Sigmoid colon (tissue), 7 donors: ENCODE data around the gene MASP2. TPM values are rescaled to one million over a fixed set of nuclear protein-coding genes. Genes with fewer than 3 reads are reported as not detected.
A peak's percentile ranks its signal among the peaks of the same experiment; 100 is the strongest.
"Not testable (repeated sequence)": the region's sequence is repeated elsewhere in the genome, so short reads cannot be mapped to it uniquely, and the experiment has no call there.

ENCODE experiments used
- DNase-seq: peaks from one replicate; pipeline ENCODE4 v3.0.0-alpha.2; 2019
- H3K27ac ChIP-seq, 4 donors: fragments of 200-600 bp; sonication (generic); one replicate each; pipeline ENCODE4 v1.5.1; 2016 to 2019; ENCODE audit warnings: mild to moderate bottlenecking in 1 of 4
- H3K27me3 ChIP-seq, 3 donors: fragments of 200-600 bp; sonication (generic); one replicate each; pipeline ENCODE4 v1.5.1; 2019; ENCODE audit warnings: mild to moderate bottlenecking in 1 of 3
- H3K36me3 ChIP-seq, 4 donors: fragments of 200-600 bp; sonication (generic); one replicate each; pipeline ENCODE4 v1.5.1; 2016 to 2019
- H3K4me1 ChIP-seq, 4 donors: fragments of 200-600 bp; sonication (generic); one replicate each; pipeline ENCODE4 v1.5.1; 2017 to 2019
- H3K4me3 ChIP-seq, 4 donors: fragments of 200-600 bp; sonication (generic); one replicate each; pipeline ENCODE4 v1.5.1; 2017 to 2019; ENCODE audit warnings: mild to moderate bottlenecking in 2 of 4, moderate library complexity in 1 of 4
- H3K9me3 ChIP-seq, 4 donors: fragments of 200-600 bp in 3 of 4; sonication (generic) in 3 of 4; one replicate each; pipeline versions ENCODE4 v1.5.1 to v1.6.1; 2013 to 2019
- EP300 ChIP-seq, 4 donors: sonication (generic); formaldehyde crosslinking; IDR thresholded peaks; one replicate each; pipeline ENCODE4 v1.6.1; 2017; ENCODE audit warnings: antibody characterized with exemption in 4 of 4
- POLR2A ChIP-seq, 2 donors: fragments of 450-650 bp; IDR thresholded peaks; one replicate each; pipeline ENCODE4 v1.6.1; 2016; ENCODE audit warnings: antibody characterized with exemption in 2 of 2, mild to moderate bottlenecking in 2 of 2, moderate library complexity in 2 of 2
- POLR2AphosphoS5 ChIP-seq, 4 donors: sonication (generic); formaldehyde crosslinking; IDR thresholded peaks; one replicate each; pipeline ENCODE4 v1.6.1; 2017; ENCODE audit warnings: antibody characterized with exemption in 4 of 4
- WGBS, 2 donors: extraction: QIAGEN DNeasy Blood & Tissue Kit; methylation state at CpG; one replicate each; pipeline ENCODE4 v1.1.7; 2013; 5-methylcytosine and 5-hydroxymethylcytosine counted together
- intact Hi-C: fragments of 100-400 bp; cut with DNase I; formaldehyde crosslinking; loops from one replicate; pipeline ENCODE4 v1.15.1; 2023
- polyA plus RNA-seq, 3 donors: library from polyadenylated mRNA; stranded (reverse); fragments of 200-250 nt; gene quantifications; one replicate each; pipeline ENCODE4 v1.2.3, GENCODE V29; 2013
- total RNA-seq, 4 donors: library from RNA; depleted of rRNA; stranded (reverse); fragments of >200 nt; gene quantifications; one replicate each; pipeline ENCODE4 v1.1.0, GENCODE V29; 2016
- TF ChIP-seq, protein P1 (sequence below), 4 experiments: fragments of 450-650 bp in 3 of 4; fragments of 200-600 bp in 1 of 4; IDR thresholded peaks; one replicate each; pipeline ENCODE4 v1.5.1; 2016 to 2019; ENCODE audit warnings: antibody characterized with exemption in 4 of 4, mild to moderate bottlenecking in 3 of 4, moderate library complexity in 2 of 4
- donor health status: healthy with polysubstance abuse.
- donor health status: Bipolar disorder and iron deficiency.
- donor health status: healthy.

Gene MASP2
- total and polyA plus RNA-seq, 7 donors, result 0.03 TPM; not detected in 6

DNA sequence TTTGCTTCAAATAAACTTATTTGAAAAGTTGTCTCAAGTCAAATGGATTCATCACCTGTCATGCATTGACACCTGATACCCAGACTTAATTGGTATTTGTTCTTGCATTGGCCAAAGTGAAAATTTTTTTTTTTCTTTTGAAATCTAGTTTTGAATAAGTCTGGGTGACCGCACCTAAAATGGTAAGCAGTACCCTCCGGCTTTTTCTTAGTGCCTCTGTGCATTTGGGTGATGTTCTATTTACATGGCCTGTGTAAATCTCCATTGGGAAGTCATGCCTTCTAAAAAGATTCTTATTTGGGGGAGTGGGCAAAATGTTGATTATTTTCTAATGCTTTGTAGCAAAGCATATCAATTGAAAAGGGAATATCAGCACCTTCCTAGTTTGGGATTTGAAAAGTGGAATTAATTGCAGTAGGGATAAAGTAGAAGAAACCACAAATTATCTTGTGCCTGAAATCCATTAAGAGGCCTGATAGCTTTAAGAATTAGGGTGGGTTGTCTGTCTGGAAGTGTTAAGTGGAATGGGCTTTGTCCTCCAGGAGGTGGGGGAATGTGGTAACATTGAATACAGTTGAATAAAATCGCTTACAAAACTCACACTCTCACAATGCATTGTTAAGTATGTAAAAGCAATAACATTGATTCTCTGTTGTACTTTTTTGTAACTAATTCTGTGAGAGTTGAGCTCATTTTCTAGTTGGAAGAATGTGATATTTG, 22.7 kb downstream of the MASP2 start:
- Histone ChIP-seq H3K9me3 (no peaks in the 10 kb centered on the region), H3K27ac (no peak overlapping the region), H3K4me3 (no peak overlapping the region), H3K4me1 (peaks cover 0 to 3% (median 0%) of the 10 kb centered on the region in 4 donors), H3K36me3 (peaks cover 27 to 82% (median 60%) of the 10 kb centered on the region in 4 donors), H3K27me3 (no peaks in the 10 kb centered on the region)
- TF ChIP-seq, protein P1, sequence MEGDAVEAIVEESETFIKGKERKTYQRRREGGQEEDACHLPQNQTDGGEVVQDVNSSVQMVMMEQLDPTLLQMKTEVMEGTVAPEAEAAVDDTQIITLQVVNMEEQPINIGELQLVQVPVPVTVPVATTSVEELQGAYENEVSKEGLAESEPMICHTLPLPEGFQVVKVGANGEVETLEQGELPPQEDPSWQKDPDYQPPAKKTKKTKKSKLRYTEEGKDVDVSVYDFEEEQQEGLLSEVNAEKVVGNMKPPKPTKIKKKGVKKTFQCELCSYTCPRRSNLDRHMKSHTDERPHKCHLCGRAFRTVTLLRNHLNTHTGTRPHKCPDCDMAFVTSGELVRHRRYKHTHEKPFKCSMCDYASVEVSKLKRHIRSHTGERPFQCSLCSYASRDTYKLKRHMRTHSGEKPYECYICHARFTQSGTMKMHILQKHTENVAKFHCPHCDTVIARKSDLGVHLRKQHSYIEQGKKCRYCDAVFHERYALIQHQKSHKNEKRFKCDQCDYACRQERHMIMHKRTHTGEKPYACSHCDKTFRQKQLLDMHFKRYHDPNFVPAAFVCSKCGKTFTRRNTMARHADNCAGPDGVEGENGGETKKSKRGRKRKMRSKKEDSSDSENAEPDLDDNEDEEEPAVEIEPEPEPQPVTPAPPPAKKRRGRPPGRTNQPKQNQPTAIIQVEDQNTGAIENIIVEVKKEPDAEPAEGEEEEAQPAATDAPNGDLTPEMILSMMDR (IDR thresholded peaks at IDR 0.05), result no peak
- TF ChIP-seq POLR2AphosphoS5 (IDR thresholded peaks at IDR 0.05) (no peak), POLR2A (IDR thresholded peaks at IDR 0.05) (no peak), EP300 (IDR thresholded peaks at IDR 0.05) (no peak)
- intact Hi-C loops, result loop anchor here (10.0 kb wide), 1 partner anchor 70 kb away; the partner anchor contains the start of gene EXOSC10
- DNase-seq, result no peak
- WGBS, 2 donors, result 88 to 89% methylated on average over 3 of the region's 3 CpGs

DNA sequence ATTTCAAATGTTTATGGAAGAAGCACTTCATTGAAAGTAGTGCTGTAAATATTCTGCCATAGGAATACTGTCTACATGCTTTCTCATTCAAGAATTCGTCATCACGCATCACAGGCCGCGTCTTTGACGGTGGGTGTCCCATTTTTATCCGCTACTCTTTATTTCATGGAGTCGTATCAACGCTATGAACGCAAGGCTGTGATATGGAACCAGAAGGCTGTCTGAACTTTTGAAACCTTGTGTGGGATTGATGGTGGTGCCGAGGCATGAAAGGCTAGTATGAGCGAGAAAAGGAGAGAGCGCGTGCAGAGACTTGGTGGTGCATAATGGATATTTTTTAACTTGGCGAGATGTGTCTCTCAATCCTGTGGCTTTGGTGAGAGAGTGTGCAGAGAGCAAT, 23.8 kb downstream of the MASP2 start:
- TF ChIP-seq, protein P1 (IDR thresholded peaks at IDR 0.05), result no peak
- TF ChIP-seq EP300 (IDR thresholded peaks at IDR 0.05) (no peak), POLR2A (IDR thresholded peaks at IDR 0.05) (no peak), POLR2AphosphoS5 (IDR thresholded peaks at IDR 0.05) (no peak)
- 96% methylated on average over 14 of the region's 14 CpGs for WGBS, 2 donors
- peaks cover 38 to 93% (median 70%) of the 10 kb centered on the region in 4 donors for H3K36me3 ChIP-seq
- no peaks in the 10 kb centered on the region for H3K27me3 ChIP-seq
- peaks cover 0 to 3% (median 0%) of the 10 kb centered on the region in 4 donors for H3K4me1 ChIP-seq
- no peak overlapping the region for H3K4me3 ChIP-seq
- H3K27ac ChIP-seq, result no peak overlapping the region
- intact Hi-C loops, result loop anchor here (10.0 kb wide), 1 partner anchor 72 kb away; the partner anchor contains the start of gene EXOSC10
- no peaks in the 10 kb centered on the region for H3K9me3 ChIP-seq
- no peak for DNase-seq

GRCh38 chr1:11019971-11020370, 27.1 kb downstream of the MASP2 start:
- Histone ChIP-seq H3K9me3 (no peaks in the 10 kb centered on the region), H3K4me3 (no peak overlapping the region), H3K36me3 (peaks cover 46 to 100% (median 88%) of the 10 kb centered on the region in 4 donors), H3K27me3 (no peaks in the 10 kb centered on the region), H3K4me1 (peaks cover 0 to 24% (median 12%) of the 10 kb centered on the region in 4 donors), H3K27ac (no peak overlapping the region)
- intact Hi-C loops, result loop anchor here (10.0 kb wide), 1 partner anchor 75 kb away; the partner anchor contains the start of gene EXOSC10
- WGBS, 2 donors, result 66 to 88% methylated on average over 7 of the region's 7 CpGs
- no peak for TF ChIP-seq POLR2AphosphoS5 (IDR thresholded peaks at IDR 0.05)
- no peak for TF ChIP-seq EP300 (IDR thresholded peaks at IDR 0.05)
- TF ChIP-seq, protein P1 (IDR thresholded peaks at IDR 0.05), result no peak
- TF ChIP-seq POLR2A (IDR thresholded peaks at IDR 0.05), result no peak
- DNase-seq, result no peak

DNA sequence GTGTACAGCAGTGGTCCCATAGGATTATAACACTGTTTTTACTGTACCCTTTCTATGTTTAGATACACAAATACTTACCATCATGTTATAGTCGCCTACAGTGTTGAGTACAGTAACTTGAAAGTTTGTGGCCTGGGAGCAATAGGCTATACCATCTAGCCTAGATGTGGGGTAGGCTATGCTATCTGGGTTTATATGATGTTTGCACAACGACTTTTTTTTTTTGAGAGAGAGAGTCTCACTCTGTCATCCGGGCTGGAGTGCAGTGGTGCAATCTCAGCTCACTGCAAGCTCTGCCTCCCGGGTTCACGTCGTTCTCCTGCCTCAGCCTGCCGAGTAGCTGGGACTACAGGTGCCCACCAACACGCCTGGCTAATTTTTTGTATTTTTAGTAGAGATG, 27.7 kb downstream of the MASP2 start:
- H3K27me3 ChIP-seq, DNase-seq, H3K9me3 ChIP-seq, intact Hi-C loops, H3K4me3 ChIP-seq, H3K27ac ChIP-seq: not testable (repeated sequence)
- Histone ChIP-seq H3K36me3 (peaks cover 46 to 100% (median 89%) of the 10 kb centered on the region in 4 donors), H3K4me1 (peaks cover 0 to 30% (median 18%) of the 10 kb centered on the region in 4 donors)
- 32 to 82% methylated on average over 8 of the region's 8 CpGs for WGBS, 2 donors

DNA sequence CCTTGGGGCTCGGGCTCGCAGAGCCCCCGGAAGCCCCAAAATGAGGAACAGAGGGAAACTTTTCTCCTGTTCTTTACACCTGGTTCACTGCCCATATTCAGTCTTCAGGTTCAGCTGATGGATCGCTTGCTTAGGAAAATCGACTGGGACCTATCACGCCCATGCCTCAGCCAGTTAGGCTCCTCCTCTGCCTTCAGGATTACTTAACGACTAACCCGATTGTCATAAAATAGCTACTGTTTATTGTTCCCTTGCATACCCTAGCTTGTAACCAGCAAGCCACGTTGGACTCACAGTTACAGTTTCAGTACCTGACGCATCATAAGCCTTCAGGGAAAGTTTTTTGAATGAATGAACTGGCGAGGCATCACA, 33.9 kb downstream of the MASP2 start:
- H3K4me3 ChIP-seq, result peak overlapping the region; percentile 83 to 100 (median 90)
- no peaks in the 10 kb centered on the region for H3K27me3 ChIP-seq
- 0 to 3% methylated on average over 11 of the region's 11 CpGs for WGBS, 2 donors
- no peak for TF ChIP-seq POLR2AphosphoS5 (IDR thresholded peaks at IDR 0.05)
- TF ChIP-seq, protein P1 (IDR thresholded peaks at IDR 0.05), result no peak
- TF ChIP-seq POLR2A (IDR thresholded peaks at IDR 0.05), result no peak
- no peak for TF ChIP-seq EP300 (IDR thresholded peaks at IDR 0.05)
- peaks cover 0 to 51% (median 34%) of the 10 kb centered on the region in 4 donors for H3K4me1 ChIP-seq
- H3K36me3 ChIP-seq, result peaks cover 7 to 46% (median 44%) of the 10 kb centered on the region in 4 donors
- no peak for DNase-seq
- intact Hi-C loops, result loop anchor here (2.0 kb wide), 1 partner anchor 32 kb away; no protein-coding TSS in a partner anchor
- peak overlapping the region; percentile 95 to 99 (median 96) for H3K27ac ChIP-seq
- H3K9me3 ChIP-seq, result no peaks in the 10 kb centered on the region
